Colon (tissue), 2 donors: ENCODE measurements around the gene SLC15A3.
"Not testable (repeated sequence)": the region's sequence is repeated elsewhere in the genome, so short reads cannot be mapped to it uniquely, and the experiment has no call there.

Experiments
- FAIRE-seq: peaks from 2 replicates; lab custom pipeline; 2012; peaks lifted over from hg19 to GRCh38; lab: Jason Lieb, UNC
- donor health status: control.
- donor health status: control.

SLC15A3 gene

DNA sequence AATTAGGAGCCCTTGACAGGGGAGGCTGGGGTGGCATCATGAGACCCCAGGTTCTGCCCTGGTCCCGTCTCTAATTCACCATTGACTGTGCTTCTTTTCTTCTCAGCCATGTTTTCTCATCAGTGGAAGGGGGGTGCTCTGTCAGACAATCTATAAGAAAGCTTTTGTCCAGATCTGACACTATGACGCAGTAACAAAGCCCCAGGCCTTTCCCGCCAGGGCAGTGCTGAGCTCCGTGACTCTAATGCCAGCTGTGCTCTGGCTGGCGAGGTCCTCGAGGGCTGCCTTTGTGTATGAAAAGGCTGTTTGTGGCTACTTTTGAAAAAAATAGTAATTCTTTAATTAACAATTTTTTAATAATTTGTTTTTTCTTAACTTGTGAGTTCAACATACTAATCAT is 22.8 kb upstream of the SLC15A3 start:
- FAIRE-seq, result no peak

GRCh38 chr11:60974316-60974715 is 22.3 kb upstream of the SLC15A3 start:
- not testable (repeated sequence) for FAIRE-seq

DNA sequence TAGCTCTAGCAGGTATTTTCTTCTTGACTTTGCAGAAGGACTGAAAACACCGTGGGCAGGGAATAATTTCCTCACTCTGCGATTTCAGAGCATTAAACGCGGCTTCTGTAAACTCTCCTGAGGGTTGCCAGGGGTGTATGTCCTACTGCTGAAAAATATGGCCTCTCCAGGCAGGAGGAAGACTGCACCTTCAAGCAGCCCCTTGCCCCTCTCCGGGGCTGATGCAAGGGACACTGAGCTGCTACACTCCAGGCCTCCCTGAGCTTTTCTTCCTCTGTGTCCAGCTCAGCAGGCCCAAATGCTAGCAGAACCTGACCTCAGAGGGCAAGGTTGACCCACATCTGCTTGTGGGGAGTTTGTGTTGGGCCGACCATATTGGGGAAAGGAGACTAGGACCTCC is 21.7 kb upstream of the SLC15A3 start:
- no peak for FAIRE-seq

GRCh38 chr11:60972182-60973030 is 20.4 kb upstream of the SLC15A3 start:
- no peak for FAIRE-seq

DNA sequence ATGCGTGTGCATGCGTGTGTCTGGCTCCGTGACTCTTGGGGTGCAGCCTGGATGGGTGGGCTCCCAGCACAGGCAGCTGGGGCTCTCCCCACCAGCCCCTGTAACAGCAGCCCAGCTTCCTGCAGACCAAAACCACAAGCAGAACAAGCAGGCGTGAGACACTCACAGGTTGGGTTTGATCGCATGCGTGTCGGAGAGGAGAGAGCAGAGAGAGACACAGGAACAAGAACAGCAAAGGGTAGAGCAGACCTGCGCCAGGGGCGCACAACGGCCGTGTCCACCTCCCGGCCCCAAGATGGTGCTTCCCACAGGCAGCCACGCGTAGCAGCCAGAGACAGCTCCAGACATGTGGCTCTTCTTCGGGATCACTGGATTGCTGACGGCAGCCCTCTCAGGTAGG is 19.5 kb upstream of the SLC15A3 start, which contains the start of gene CD6:
TSS of gene CD6 (plus strand) at position 161 of the 400 bp plus-strand sequence. CDS start at position 347, 186 bp downstream.
- FAIRE-seq, result no peak

GRCh38 chr11:60970890-60971289 is 18.9 kb upstream of the SLC15A3 start:
- FAIRE-seq, result no peak

GRCh38 chr11:60970369-60970774 is 18.4 kb upstream of the SLC15A3 start:
- FAIRE-seq, result no peak

GRCh38 chr11:60968223-60968622 is 16.2 kb upstream of the SLC15A3 start:
- no peak for FAIRE-seq

- no peak for FAIRE-seq
Observed at GRCh38 chr11:60966890-60967289, 14.9 kb upstream of the SLC15A3 start.

GRCh38 chr11:60964801-60965200 is 12.8 kb upstream of the SLC15A3 start:
- FAIRE-seq, result no peak

- no peak for FAIRE-seq
Observed at GRCh38 chr11:60960405-60960804, 8.4 kb upstream of the SLC15A3 start.

GRCh38 chr11:60959431-60959830 is 7.5 kb upstream of the SLC15A3 start:
- no peak for FAIRE-seq

- FAIRE-seq, result no peak
Observed at GRCh38 chr11:60957188-60957587, 5.2 kb upstream of the SLC15A3 start.

- no peak for FAIRE-seq
Observed at GRCh38 chr11:60955571-60955970, 3.6 kb upstream of the SLC15A3 start.

DNA sequence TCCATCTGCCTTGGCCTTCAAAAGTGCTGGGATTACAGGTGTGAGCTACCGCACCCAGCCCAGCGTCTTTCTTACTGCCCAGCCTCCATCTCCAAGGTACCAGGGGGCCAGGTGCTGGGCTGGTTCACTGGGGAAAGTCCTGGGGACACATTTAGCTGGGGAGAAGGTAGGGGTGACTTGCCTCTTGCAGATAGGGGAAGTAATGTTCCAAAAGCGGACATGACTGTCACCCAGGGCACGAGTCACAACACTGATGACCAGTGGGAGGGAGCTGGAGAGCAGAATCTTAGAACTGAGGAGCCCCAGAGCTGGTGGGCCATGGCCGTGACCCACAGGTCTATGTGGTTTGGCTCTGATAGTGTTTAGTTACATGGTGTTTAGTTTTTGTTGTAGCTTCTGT is 2.4 kb upstream of the SLC15A3 start:
- FAIRE-seq, result no peak

DNA sequence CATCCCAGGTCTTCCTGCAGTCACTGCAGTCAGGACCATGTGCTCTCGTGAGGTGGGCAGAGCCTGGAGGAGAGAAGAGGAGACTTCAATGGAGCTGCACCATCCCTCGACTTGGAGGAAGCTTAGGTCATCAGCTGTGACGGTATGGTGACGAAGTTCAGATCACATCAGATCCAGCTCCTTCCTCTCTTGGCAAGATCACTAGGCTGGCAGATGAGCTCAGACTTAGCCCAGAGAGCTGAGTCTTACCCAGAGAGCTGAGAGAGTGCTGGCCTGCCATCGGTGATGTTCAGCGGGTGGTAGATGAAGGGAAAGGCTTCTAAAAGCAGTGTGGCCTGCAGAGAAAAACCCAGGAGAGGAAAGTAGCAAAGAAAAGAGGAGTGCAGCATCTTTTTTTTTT is 1.8 kb upstream of the SLC15A3 start:
- no peak for FAIRE-seq

DNA sequence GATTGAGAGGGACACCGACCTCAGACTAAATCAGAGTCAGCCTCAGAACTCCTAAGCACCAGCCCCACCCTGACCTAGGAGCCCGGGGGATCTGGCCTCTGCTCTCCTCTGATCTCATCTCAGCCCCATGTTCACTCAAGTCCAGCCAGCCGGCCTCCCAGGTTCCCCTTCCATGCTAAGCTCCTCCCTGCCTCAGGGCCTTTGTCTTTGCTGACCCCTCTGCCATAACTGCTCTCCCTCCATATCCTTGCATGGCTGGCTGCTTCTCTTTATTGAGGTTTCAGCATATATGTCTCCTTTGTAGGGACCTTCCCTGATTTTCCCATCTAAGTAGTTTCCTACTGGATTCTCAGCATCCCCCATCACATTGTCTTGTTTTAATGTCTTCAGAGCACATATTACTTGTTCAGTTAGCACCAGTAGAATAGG is 780 bp upstream of the SLC15A3 start:
- no peak for FAIRE-seq

GRCh38 chr11:60951606-60951903 is 421 bp downstream of the SLC15A3 start:
- no peak for FAIRE-seq

- no peak for FAIRE-seq
Observed at GRCh38 chr11:60950933-60951605, 907 bp downstream of the SLC15A3 start.

GRCh38 chr11:60950024-60950423 is 2.0 kb downstream of the SLC15A3 start:
- no peak for FAIRE-seq

DNA sequence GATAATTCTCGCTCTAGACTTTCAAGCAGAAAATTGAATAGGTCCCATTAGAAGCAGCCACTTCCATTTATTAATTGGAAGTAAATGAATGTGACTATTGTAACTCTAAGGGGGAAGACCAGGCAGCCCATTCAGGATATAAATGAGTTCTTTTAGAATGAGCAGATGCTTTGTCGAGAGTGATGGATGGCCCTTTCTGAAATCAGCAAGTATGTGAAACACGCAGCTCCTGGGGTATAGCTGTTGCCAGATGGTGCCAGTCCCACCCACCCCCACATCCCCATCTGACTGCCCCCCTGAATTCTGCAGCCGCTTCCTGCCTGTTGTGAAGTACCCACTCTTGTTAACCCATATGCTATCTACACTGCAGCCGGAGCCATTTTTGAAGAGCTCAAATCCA is 3.7 kb downstream of the SLC15A3 start:
- FAIRE-seq, result no peak

- no peak for FAIRE-seq
Observed at GRCh38 chr11:60947700-60948099, 4.3 kb downstream of the SLC15A3 start.

GRCh38 chr11:60946601-60947264 is 5.2 kb downstream of the SLC15A3 start:
- FAIRE-seq, result no peak
